Lower leg skin (tissue), 4 donors: ENCODE measurements around the gene RUFY3. TPM values are rescaled to one million over a fixed set of nuclear protein-coding genes. Genes with fewer than 3 reads are reported as not detected.
"Not testable (repeated sequence)": the region's sequence is repeated elsewhere in the genome, so short reads cannot be mapped to it uniquely, and the experiment has no call there.

ENCODE experiments used
- DNase-seq, 2 donors: peaks; one replicate each; pipeline ENCODE4 v3.0.0-alpha.2; 2019; ENCODE audit warnings: low spot score in 2 of 2
- H3K4me3 ChIP-seq: fragments of 200-600 bp; sonication (generic); 2 replicates; pipeline ENCODE4 v1.5.1; 2017; ENCODE audit warnings: mild to moderate bottlenecking, low read depth; ENCODE audit not compliant: poor library complexity, severe bottlenecking
- POLR2A ChIP-seq, 2 donors: fragments of 450-650 bp; IDR thresholded peaks; one replicate each; pipeline ENCODE4 v1.6.1; 2016 to 2017; ENCODE audit warnings: antibody characterized with exemption in 2 of 2, mild to moderate bottlenecking in 1 of 2, moderate library complexity in 1 of 2
- WGBS, 2 donors: methylation state at CpG; one replicate each; pipeline ENCODE4 v1.1.5; 2018; 5-methylcytosine and 5-hydroxymethylcytosine counted together
- intact Hi-C: fragments of 100-400 bp; cut with DNase I; formaldehyde crosslinking; loops from one replicate; pipeline ENCODE4 v1.15.0; 2023; ENCODE audit warnings: low total_unique reads
- total RNA-seq, 4 donors: library from RNA; depleted of rRNA; stranded (reverse); fragments of >200 nt; gene quantifications; one replicate each; pipeline ENCODE4 v1.1.0, GENCODE V29; 2016
- TF ChIP-seq, protein P1 (sequence below), 3 donors: fragments of 450-650 bp; IDR thresholded peaks; one replicate each; pipeline ENCODE4 v1.5.1; 2016; ENCODE audit warnings: antibody characterized with exemption in 3 of 3, mild to moderate bottlenecking in 3 of 3, moderate library complexity in 2 of 3

RUFY3 gene
- total RNA-seq, 4 donors from 2014 or later, result 54.2 to 88.9 (median 65.7) TPM

GRCh38 chr4:70718811-70719604 is 2.8 kb upstream of the RUFY3 start:
- no peak for TF ChIP-seq POLR2A (IDR thresholded peaks at IDR 0.05)
- TF ChIP-seq, protein P1, sequence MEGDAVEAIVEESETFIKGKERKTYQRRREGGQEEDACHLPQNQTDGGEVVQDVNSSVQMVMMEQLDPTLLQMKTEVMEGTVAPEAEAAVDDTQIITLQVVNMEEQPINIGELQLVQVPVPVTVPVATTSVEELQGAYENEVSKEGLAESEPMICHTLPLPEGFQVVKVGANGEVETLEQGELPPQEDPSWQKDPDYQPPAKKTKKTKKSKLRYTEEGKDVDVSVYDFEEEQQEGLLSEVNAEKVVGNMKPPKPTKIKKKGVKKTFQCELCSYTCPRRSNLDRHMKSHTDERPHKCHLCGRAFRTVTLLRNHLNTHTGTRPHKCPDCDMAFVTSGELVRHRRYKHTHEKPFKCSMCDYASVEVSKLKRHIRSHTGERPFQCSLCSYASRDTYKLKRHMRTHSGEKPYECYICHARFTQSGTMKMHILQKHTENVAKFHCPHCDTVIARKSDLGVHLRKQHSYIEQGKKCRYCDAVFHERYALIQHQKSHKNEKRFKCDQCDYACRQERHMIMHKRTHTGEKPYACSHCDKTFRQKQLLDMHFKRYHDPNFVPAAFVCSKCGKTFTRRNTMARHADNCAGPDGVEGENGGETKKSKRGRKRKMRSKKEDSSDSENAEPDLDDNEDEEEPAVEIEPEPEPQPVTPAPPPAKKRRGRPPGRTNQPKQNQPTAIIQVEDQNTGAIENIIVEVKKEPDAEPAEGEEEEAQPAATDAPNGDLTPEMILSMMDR (IDR thresholded peaks at IDR 0.05), result no peak
- no peak for DNase-seq
- intact Hi-C loops, result no loop called here
- 44 to 62% methylated on average over 13 of the region's 13 CpGs for WGBS, 2 donors
- no peak overlapping the region for H3K4me3 ChIP-seq

DNA sequence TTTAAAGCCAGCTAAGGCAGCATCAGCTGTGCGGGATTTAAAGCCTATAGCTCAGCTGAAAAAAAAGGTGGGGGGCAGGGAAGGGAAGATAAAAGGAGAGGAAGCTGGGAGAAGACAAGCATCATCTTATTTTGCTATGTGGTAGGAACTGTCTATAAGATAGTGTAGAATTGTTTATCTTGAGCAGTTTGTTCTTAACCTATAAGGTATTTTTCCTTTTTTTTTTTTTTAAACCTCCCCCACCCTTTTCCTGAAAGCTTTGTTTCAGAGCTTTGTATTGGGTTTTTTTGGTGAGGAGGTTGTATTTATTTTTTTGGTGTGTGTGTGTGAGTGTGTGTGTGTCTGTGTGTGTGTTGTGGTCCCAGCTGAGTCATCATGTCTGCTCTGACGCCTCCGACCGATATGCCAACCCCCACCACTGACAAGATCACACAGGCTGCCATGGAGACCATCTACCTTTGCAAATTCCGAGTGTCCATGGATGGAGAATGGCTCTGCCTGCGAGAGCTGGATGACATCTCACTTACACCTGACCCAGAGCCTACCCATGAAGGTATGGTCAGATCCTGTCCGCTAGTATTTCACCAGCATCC is 531 bp downstream of the RUFY3 start:
- WGBS, 2 donors, result 59 to 62% methylated on average over 7 of the region's 7 CpGs
- H3K4me3 ChIP-seq, result no peak overlapping the region
- intact Hi-C loops, result no loop called here
- DNase-seq, result no peak
- no peak for TF ChIP-seq POLR2A (IDR thresholded peaks at IDR 0.05)
- TF ChIP-seq, protein P1 (IDR thresholded peaks at IDR 0.05), result no peak

DNA sequence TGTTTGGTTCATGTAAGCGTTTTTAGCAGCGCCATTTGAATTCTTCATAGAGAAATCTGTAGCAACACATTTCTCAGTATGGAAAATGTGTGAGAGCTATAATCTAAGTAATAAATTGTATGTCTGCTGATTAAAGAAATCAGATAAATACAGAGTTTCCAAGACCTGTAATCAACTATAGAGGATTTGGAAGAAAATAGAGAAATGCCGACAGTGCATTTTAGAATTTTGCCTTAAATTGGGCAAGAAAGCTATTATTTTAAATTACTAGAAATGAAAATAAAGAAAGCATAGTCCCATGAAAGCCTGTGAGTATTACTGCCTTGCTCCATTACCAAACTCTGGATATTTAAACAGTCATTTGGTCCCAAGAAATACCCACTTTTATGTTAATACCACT is 2.7 kb downstream of the RUFY3 start:
- H3K4me3 ChIP-seq, result no peak overlapping the region
- DNase-seq, result no peak
- intact Hi-C loops, result no loop called here
- TF ChIP-seq POLR2A (IDR thresholded peaks at IDR 0.05), result no peak
- TF ChIP-seq, protein P1 (IDR thresholded peaks at IDR 0.05), result no peak
- 98 to 99% methylated on average over 3 of the region's 3 CpGs for WGBS, 2 donors

DNA sequence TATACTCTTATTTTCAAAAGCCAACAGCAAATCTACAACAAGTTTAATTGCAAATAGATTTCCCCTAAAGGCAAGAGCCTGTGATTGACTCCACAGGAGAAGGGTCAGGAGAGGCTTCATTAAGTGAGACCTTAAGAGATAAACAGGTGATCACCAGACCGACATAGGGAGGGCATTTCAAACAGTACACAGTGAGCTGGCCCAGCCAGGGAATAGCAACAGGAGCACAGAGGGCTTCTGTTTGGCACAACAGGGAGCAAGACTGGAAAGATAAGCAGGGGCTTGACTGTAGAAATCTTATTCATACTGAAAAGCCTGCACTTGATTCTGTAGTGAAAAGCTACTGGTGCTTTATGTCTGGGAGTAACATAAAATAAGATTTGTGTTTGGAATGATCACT is 3.9 kb downstream of the RUFY3 start:
- no peak overlapping the region for H3K4me3 ChIP-seq
- TF ChIP-seq POLR2A (IDR thresholded peaks at IDR 0.05), result no peak
- TF ChIP-seq, protein P1 (IDR thresholded peaks at IDR 0.05), result no peak
- intact Hi-C loops, result no loop called here
- DNase-seq, result no peak
- WGBS, 2 donors, result 86 to 87% methylated on average over 1 of the region's 1 CpG

DNA sequence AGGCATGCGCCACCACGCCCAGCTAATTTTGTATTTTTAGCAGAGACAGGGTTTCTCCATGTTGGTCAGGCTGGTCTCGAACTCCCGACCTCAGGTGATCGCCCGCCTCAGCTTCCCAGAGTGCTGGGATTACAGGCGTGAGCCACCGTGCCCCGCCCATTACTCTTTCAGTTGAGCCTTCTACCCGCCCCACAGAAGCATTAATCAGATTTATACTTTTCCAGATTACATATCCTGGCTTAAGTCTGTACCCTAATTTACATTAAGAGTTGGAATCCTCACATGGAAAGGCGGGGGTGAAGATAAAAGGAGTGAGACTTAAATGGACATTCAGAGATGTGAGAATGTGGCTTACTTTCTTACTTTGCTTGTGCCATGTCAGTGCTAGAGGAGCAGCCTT is 4.8 kb downstream of the RUFY3 start:
- DNase-seq, H3K4me3 ChIP-seq, intact Hi-C loops: not testable (repeated sequence)
- WGBS, 2 donors, result 88 to 94% methylated on average over 11 of the region's 11 CpGs

- DNase-seq, result no peak
- WGBS, 2 donors, result 83 to 89% methylated on average over 11 of the region's 11 CpGs
- intact Hi-C loops, result no loop called here
- TF ChIP-seq, protein P1 (IDR thresholded peaks at IDR 0.05), result no peak
- no peak for TF ChIP-seq POLR2A (IDR thresholded peaks at IDR 0.05)
- H3K4me3 ChIP-seq, result no peak overlapping the region
Observed at GRCh38 chr4:70728091-70728490, 6.3 kb downstream of the RUFY3 start.

DNA sequence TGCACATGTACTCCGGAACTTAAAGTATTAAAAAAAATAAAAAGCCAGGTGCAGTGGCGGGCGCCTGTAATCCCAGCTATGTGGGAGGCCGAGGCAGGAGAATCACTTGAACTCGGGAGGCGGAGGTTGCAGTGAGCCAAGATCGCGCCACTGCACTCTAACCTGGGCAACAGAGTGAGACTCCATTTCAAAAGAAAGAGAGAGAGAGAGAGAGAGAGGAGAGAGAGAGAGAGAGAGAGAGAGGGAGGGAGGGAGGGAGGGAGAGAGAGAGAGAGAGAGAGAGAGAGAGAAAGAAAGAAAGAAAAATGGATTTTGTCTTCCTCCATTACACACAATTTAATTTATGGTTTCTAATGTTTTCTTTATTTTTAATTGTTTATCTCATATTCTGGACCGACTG is 11.1 kb downstream of the RUFY3 start:
- intact Hi-C loops, H3K4me3 ChIP-seq: not testable (repeated sequence)
- 92 to 96% methylated on average over 9 of the region's 9 CpGs for WGBS, 2 donors

More for the DNA sequence above, 11.1 kb downstream of the RUFY3 start:
- not testable (repeated sequence) for DNase-seq
